NAMALWA (cell line): ENCODE data around the gene DUS3L.
"Not testable (repeated sequence)": the region's sequence is repeated elsewhere in the genome, so short reads cannot be mapped to it uniquely, and the experiment has no call there.

Experiments used
- DNase-seq: peaks from one replicate; pipeline ENCODE4 v3.0.0-alpha.2; 2015; ENCODE audit warnings: low spot score

Gene DUS3L

GRCh38 chr19:5800361-5801270 is 9.7 kb upstream of the DUS3L start:
- no peak for DNase-seq

GRCh38 chr19:5799247-5800241 is 8.6 kb upstream of the DUS3L start:
- no peak for DNase-seq

GRCh38 chr19:5798244-5798643 is 7.3 kb upstream of the DUS3L start:
- no peak for DNase-seq

GRCh38 chr19:5795382-5795919 is 4.5 kb upstream of the DUS3L start:
- no peak for DNase-seq

- DNase-seq = no peak
Observed at GRCh38 chr19:5793188-5793587, 2.2 kb upstream of the DUS3L start.

GRCh38 chr19:5792224-5792623 is 1.3 kb upstream of the DUS3L start:
- no peak for DNase-seq

GRCh38 chr19:5789886-5790558 is 941 bp downstream of the DUS3L start:
- no peak for DNase-seq

- DNase-seq = no peak
Observed at GRCh38 chr19:5789351-5789761, 1.6 kb downstream of the DUS3L start.

GRCh38 chr19:5788422-5788821 is 2.5 kb downstream of the DUS3L start:
- no peak for DNase-seq

GRCh38 chr19:5787409-5788182 is 3.4 kb downstream of the DUS3L start:
- DNase-seq = no peak

GRCh38 chr19:5786593-5787408 is 4.2 kb downstream of the DUS3L start:
- DNase-seq = no peak

- no peak for DNase-seq
Observed at GRCh38 chr19:5785423-5785822, 5.5 kb downstream of the DUS3L start.

GRCh38 chr19:5784581-5785147 is 6.3 kb downstream of the DUS3L start, which contains the start of gene PRR22:
TSS of gene PRR22 (minus strand) at chr19:5784746. CDS start at chr19:5784660, 86 bp downstream.
- DNase-seq = no peak

- no peak for DNase-seq
Observed at GRCh38 chr19:5782945-5783919, 7.7 kb downstream of the DUS3L start.

GRCh38 chr19:5782322-5782721 is 8.6 kb downstream of the DUS3L start:
- DNase-seq = no peak

GRCh38 chr19:5780916-5781315 is 10.0 kb downstream of the DUS3L start:
- DNase-seq = not testable (repeated sequence)

- no peak for DNase-seq
Observed at GRCh38 chr19:5778402-5778801, 12.6 kb downstream of the DUS3L start.

- no peak for DNase-seq
Observed at GRCh38 chr19:5775668-5776309, 15.2 kb downstream of the DUS3L start.
